ENCODE data around the gene FOXP1.

GRCh38 chr3:71064291-71064955 lies 519.1 kb downstream of the FOXP1 start:
- no peak for TF ChIP-seq CTCF (IDR thresholded peaks at IDR 0.05; ENCODE audit: insufficient read depth, low read depth, low read length)
- TF ChIP-seq EZH2 (IDR thresholded peaks at IDR 0.05; ENCODE audit: insufficient read depth, low read length), result no peak

Data from astrocyte (in vitro differentiated cells and primary cell).